Aorta (tissue), 5 donors: ENCODE results near the gene TBL1X. TPM values are rescaled to one million over a fixed set of nuclear protein-coding genes. Genes with fewer than 3 reads are reported as not detected.

Experiments used
- ATAC-seq: fragments of 200-7000 bp; cut with Tn5 transposase; one replicate; pipeline ENCODE4 v1.9.1; 2022; ENCODE audit warnings: moderate library complexity; ENCODE audit not compliant: low FRiP score
- DNase-seq, 2 donors: peaks; one replicate each; pipeline ENCODE4 v3.0.0-alpha.2; 2020
- H3K27ac ChIP-seq, 2 donors: one replicate each; pipeline ENCODE4 v1.5.1; 2013; ENCODE audit warnings: low read length in 2 of 2, mild to moderate bottlenecking in 2 of 2, moderate library complexity in 2 of 2, control low read depth in 1 of 2, inconsistent platforms in 1 of 2, low read depth in 1 of 2
- H3K27me3 ChIP-seq, 2 donors: one replicate each; pipeline ENCODE4 v1.6.1; 2013; ENCODE audit warnings: control low read depth in 1 of 2, low read length in 1 of 2, mild to moderate bottlenecking in 1 of 2, moderate library complexity in 1 of 2; ENCODE audit not compliant: insufficient read depth in 2 of 2, control insufficient read depth in 1 of 2
- H3K36me3 ChIP-seq, 2 donors: one replicate each; pipeline ENCODE4 v1.6.1; 2013; ENCODE audit warnings: control low read depth in 1 of 2, low read length in 1 of 2, mild to moderate bottlenecking in 1 of 2; ENCODE audit not compliant: insufficient read depth in 2 of 2, control insufficient read depth in 1 of 2
- H3K4me1 ChIP-seq, 2 donors: one replicate each; pipeline ENCODE4 v1.6.1; 2013; ENCODE audit warnings: low read length in 2 of 2, control low read depth in 1 of 2, mild to moderate bottlenecking in 1 of 2, moderate library complexity in 1 of 2; ENCODE audit not compliant: insufficient read depth in 2 of 2, control insufficient read depth in 1 of 2
- H3K4me3 ChIP-seq, 2 donors: one replicate each; pipeline ENCODE4 v1.5.1; 2013; ENCODE audit warnings: low read length in 2 of 2, control low read depth in 1 of 2, mild to moderate bottlenecking in 1 of 2
- H3K9me3 ChIP-seq: one replicate; pipeline ENCODE4 v1.6.1; 2013; ENCODE audit warnings: mild to moderate bottlenecking, low read length; ENCODE audit not compliant: control insufficient read depth
- WGBS, 2 donors: extraction: QIAGEN DNeasy Blood & Tissue Kit; methylation state at CpG; one replicate each; pipeline ENCODE4 v1.1.7; 2013; 5-methylcytosine and 5-hydroxymethylcytosine counted together
- intact Hi-C, 2 donors: fragments of 100-400 bp; cut with DNase I; formaldehyde crosslinking; loops; one replicate each; pipeline versions ENCODE4 v1.14.2 to v1.15.0; 2022
- polyA plus RNA-seq, 2 donors: library from polyadenylated mRNA; stranded (reverse); fragments of 200-250 nt; gene quantifications; one replicate each; pipeline ENCODE4 v1.2.3, GENCODE V29; 2013
- total RNA-seq, 2 donors: library from RNA; stranded (reverse); fragmentation: NEBNext Ultra II Directional; extraction: Animal tissue kit (Norgen Biotek cat#: 25700); gene quantifications; one replicate each; pipeline ENCODE4 v1.2.1, GENCODE V29; 2021
- donor health status: healthy with polysubstance abuse.
- donor health status: Bipolar disorder and iron deficiency.
- donor health status: DM: no; HTN: no; CAD: no.
- donor health status: DM: no; HTN: no; CAD: no.
- donor health status: DM: yes; HTN: yes; CAD: no.

TBL1X gene
- total and polyA plus RNA-seq, 4 donors, result 8.9 to 81.2 (median 27.5) TPM

- Histone ChIP-seq H3K9me3 (no peaks in the 10 kb centered on the region), H3K36me3 (no peaks in the 10 kb centered on the region), H3K4me1 (peaks cover under 1 to 4% of the 10 kb centered on the region in 2 donors), H3K27me3 (no peaks in the 10 kb centered on the region), H3K4me3 (no peak overlapping the region), H3K27ac (no peak overlapping the region)
- intact Hi-C loops, result no loop called here
- no peak for DNase-seq
- WGBS, 2 donors, result 24 to 44% methylated on average over 9 of the region's 9 CpGs
- no peak for ATAC-seq
Observed at GRCh38 chrX:9651737-9652136, 186.9 kb downstream of the TBL1X start.

- H3K9me3 ChIP-seq, result no peaks in the 10 kb centered on the region
- WGBS, 2 donors, result 90 to 92% methylated on average over 13 of the region's 13 CpGs
- DNase-seq, result no peak
- no peaks in the 10 kb centered on the region for H3K36me3 ChIP-seq
- H3K4me3 ChIP-seq, result no peak overlapping the region
- H3K27me3 ChIP-seq, result no peaks in the 10 kb centered on the region
- H3K27ac ChIP-seq, result no peak overlapping the region
- H3K4me1 ChIP-seq, result no peaks in the 10 kb centered on the region
- no peak for ATAC-seq
- intact Hi-C loops, result no loop called here
Observed at GRCh38 chrX:9654929-9655328, 190.1 kb downstream of the TBL1X start.

- no peaks in the 10 kb centered on the region for H3K36me3 ChIP-seq
- ATAC-seq, result no peak
- WGBS, 2 donors, result 30 to 52% methylated on average over 6 of the region's 6 CpGs
- H3K27me3 ChIP-seq, result no peaks in the 10 kb centered on the region
- H3K4me1 ChIP-seq, result no peaks in the 10 kb centered on the region
- no peak overlapping the region for H3K4me3 ChIP-seq
- DNase-seq, result no peak
- intact Hi-C loops, result no loop called here
- no peak overlapping the region for H3K27ac ChIP-seq
- no peaks in the 10 kb centered on the region for H3K9me3 ChIP-seq
Observed at GRCh38 chrX:9656277-9656676, 191.4 kb downstream of the TBL1X start.

GRCh38 chrX:9656871-9657270 is 192.0 kb downstream of the TBL1X start:
- DNase-seq (no peak), ATAC-seq (no peak)
- Histone ChIP-seq H3K4me3 (no peak overlapping the region), H3K27ac (no peak overlapping the region), H3K4me1 (no peaks in the 10 kb centered on the region), H3K36me3 (no peaks in the 10 kb centered on the region), H3K27me3 (no peaks in the 10 kb centered on the region), H3K9me3 (no peaks in the 10 kb centered on the region)
- WGBS, 2 donors, result 78 to 98% methylated on average over 3 of the region's 3 CpGs
- intact Hi-C loops, result no loop called here

- Histone ChIP-seq H3K36me3 (no peaks in the 10 kb centered on the region), H3K4me3 (no peak overlapping the region), H3K9me3 (no peaks in the 10 kb centered on the region), H3K4me1 (no peaks in the 10 kb centered on the region), H3K27me3 (no peaks in the 10 kb centered on the region), H3K27ac (no peak overlapping the region)
- DNase-seq (no peak), ATAC-seq (no peak)
- intact Hi-C loops, result no loop called here
- WGBS, 2 donors, result 75 to 83% methylated on average over 6 of the region's 6 CpGs
Observed at GRCh38 chrX:9657590-9658256, 192.9 kb downstream of the TBL1X start.

- WGBS, 2 donors, result 27 to 42% methylated on average over 4 of the region's 4 CpGs
- Histone ChIP-seq H3K36me3 (no peaks in the 10 kb centered on the region), H3K9me3 (no peaks in the 10 kb centered on the region), H3K4me3 (no peak overlapping the region), H3K4me1 (no peaks in the 10 kb centered on the region), H3K27ac (no peak overlapping the region), H3K27me3 (no peaks in the 10 kb centered on the region)
- intact Hi-C loops, result no loop called here
- no peak for DNase-seq
- ATAC-seq, result no peak
Observed at GRCh38 chrX:9658409-9658808, 193.6 kb downstream of the TBL1X start.

- 87 to 88% methylated on average over 17 of the region's 17 CpGs for WGBS, 2 donors
- no peaks in the 10 kb centered on the region for H3K4me1 ChIP-seq
- no peak overlapping the region for H3K4me3 ChIP-seq
- no peaks in the 10 kb centered on the region for H3K27me3 ChIP-seq
- H3K27ac ChIP-seq, result no peak overlapping the region
- no peaks in the 10 kb centered on the region for H3K36me3 ChIP-seq
- intact Hi-C loops, result no loop called here
- DNase-seq, result no peak
- no peaks in the 10 kb centered on the region for H3K9me3 ChIP-seq
- no peak for ATAC-seq
Observed at GRCh38 chrX:9659571-9660195, 194.8 kb downstream of the TBL1X start.

GRCh38 chrX:9662148-9662547 is 197.3 kb downstream of the TBL1X start:
- no peak overlapping the region for H3K27ac ChIP-seq
- H3K9me3 ChIP-seq, result no peaks in the 10 kb centered on the region
- intact Hi-C loops, result no loop called here
- ATAC-seq, result no peak
- no peaks in the 10 kb centered on the region for H3K36me3 ChIP-seq
- no peak for DNase-seq
- no peaks in the 10 kb centered on the region for H3K27me3 ChIP-seq
- 52 to 76% methylated on average over 4 of the region's 4 CpGs for WGBS, 2 donors
- H3K4me1 ChIP-seq, result peaks cover 0 to 6% of the 10 kb centered on the region in 2 donors
- no peak overlapping the region for H3K4me3 ChIP-seq

GRCh38 chrX:9663216-9663615 is 198.4 kb downstream of the TBL1X start:
- Histone ChIP-seq H3K9me3 (no peaks in the 10 kb centered on the region), H3K27me3 (no peaks in the 10 kb centered on the region), H3K27ac (no peak overlapping the region), H3K4me1 (peaks cover 0 to 6% of the 10 kb centered on the region in 2 donors), H3K36me3 (no peaks in the 10 kb centered on the region), H3K4me3 (no peak overlapping the region)
- DNase-seq, result no peak
- WGBS, 2 donors, result 91 to 96% methylated on average over 6 of the region's 6 CpGs
- intact Hi-C loops, result no loop called here
- ATAC-seq, result no peak
